HG03354 (cell line): Measurements from ENCODE around the gene ADAMTS14.

Experiments used
- ATAC-seq: cut with Tn5 transposase; IDR thresholded peaks from one replicate; pipeline ENCODE4 v1.9.1; 2021; ENCODE audit warnings: mild to moderate bottlenecking; ENCODE audit not compliant: unreplicated experiment, poor library complexity, severe bottlenecking

ADAMTS14 gene

DNA sequence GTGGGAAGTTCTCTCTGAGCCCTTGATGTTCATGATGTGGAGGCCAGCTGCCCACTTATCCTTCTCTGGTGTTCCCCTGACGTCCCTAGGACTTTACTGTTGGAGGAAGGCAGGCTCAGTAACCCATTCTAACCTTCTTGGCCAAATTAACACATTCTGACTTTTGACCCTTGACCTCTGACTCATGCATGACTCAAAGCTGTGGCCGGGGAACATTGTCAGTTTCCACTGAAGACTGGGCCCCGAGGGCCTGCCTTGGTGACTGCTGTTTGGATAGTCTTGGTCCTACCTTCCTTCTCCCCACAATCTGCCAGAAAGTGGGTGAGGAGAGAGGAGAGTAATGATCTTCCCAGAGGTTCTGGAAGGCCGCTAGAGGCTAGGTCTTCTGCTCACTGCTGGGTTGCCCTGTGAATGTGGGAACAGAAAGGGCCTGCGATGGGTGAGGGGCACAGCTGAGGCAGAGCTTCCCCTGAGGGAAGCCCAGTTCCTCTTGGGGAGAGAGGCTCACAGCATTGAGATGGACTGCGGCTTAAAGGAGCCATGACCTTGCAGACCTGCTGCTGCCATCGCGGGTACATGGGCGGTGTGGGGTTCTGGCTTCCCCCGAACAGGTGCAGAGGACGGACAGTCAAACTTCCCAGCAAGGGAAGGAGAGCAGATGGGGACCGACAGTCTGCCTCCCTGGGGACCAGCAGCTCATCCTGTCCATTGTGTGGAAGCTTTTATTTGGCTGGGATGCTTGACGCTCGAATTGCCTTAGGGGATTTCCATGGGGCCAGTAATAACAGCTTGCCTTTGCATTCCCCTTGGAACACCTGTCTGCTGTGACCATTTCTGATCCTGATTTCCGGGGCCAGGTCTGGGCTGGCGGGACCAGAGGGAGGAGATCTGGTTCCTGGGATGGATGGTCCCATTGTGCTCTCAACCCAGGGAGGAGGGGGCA lies 43.8 kb downstream of the ADAMTS14 start:
- no peak for ATAC-seq

DNA sequence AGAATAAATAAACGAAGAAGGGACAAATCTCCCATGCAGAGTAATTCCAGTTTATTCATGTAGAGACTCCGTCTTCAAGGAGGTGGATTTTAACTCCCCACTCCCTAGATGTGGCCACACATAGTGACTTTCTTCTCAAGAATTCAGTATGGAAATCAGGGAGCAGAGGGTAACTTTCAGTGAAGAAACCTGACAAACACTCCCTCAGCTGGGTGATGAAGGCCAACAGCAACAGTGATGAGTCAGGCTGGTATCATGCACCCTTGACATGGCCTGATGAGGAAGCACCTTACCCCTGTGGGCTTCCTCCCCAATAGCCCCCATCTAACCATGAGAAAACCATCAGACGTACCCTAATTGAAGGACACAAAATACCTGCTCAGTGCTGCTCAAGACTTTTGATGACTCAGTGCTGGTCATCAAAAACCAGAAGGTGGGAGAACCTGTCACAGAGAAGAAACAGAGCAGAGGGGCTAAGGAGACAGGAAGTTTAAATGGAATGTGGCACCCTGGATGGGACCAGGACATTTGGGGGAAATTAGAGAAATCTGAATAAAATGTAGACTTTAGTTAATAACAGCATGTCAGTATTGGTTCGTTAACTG lies 50.6 kb downstream of the ADAMTS14 start:
- no peak for ATAC-seq

DNA sequence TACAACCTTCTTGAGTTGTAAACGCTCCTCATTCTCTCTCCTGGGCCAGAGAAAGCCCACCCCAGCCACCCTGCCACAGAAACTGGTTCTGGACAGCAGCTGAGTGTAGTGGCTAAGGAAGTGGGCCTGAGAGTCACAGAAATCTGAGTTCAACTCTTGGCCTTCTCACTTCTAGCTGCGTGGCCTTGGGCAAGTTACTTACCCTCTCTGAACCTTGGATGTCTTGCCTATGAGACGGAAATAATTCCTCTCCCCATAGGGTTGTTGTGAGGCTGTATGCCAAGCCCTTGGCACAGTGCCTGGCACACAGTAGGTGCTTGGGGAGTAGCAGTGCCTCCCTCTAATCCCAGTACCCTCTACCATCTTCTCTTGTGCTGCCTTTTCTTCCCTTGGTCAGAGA lies 51.5 kb downstream of the ADAMTS14 start:
- no peak for ATAC-seq

DNA sequence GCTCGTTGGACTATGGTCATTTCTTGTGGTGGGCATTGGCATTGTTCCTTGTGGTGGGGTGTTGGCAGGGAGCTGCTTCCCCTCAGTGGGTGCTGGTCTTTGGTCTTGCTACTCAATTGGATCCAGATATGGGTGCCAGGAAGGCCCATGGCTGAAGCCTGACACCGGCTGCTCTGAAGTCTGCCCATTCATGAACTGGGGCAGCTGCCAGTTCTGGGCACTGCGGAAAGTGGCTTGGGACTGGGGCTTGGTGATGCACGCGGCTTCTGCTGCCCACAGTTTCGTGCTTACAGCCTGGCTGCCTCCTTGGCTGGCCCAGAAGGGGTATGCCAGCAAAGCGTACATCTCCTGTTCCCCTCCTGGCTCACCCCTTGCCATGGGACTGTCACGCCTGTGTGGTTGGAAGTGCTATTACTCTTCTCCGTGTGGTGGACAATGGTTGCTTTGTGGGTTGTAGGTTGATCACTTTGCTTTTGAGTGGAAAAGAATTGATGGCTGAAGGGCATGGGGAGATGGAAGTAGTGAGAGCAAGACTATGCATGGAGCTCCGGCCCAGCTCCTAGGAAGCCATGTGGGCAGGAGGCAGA lies 54.7 kb downstream of the ADAMTS14 start:
- ATAC-seq = no peak

DNA sequence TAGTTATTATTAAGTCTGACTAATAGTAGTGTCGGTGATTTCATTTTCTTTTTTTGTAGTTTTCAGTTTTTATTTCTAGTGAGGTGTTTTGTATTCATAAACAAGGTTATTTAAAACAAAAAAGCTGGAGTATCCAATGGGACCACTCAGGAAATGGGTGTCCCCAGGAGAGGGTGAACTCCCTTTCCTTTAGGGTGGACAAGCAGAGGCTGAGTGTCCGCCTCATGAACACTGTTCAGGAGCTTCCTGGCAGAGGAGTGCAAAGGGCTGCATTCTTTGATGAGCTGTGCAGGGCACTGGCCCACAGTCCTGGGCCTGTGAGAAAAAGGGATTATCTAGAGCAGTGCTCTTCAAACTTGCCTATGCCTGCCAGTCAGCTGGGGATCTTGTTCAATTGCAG lies 56.0 kb downstream of the ADAMTS14 start:
- ATAC-seq = no peak

DNA sequence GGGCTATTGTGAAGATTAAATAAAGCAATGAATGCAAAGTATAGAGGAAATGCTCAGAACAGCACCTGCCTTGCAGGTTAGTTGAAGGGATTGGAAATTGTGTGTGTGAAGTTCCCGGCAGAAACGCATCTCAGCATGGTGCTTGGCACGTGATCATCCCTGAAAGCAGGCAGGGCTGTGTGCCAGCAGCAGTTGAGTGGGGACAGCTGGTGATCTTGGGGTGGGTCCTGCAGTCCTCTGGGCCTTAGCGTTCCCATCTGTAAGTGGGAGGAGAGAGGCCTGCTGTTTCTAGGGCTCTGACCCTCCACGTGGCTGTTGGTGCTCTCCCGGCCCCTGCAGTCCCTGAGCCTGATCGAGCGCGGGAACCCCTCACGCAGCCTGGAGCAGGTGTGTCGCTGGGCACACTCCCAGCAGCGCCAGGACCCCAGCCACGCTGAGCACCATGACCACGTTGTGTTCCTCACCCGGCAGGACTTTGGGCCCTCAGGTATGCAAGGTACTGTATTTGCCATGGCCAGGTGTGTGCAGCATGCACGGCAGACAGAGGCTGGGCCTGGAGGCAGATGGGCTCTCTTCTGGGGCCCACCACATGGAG lies 57.6 kb downstream of the ADAMTS14 start:
- ATAC-seq = no peak

DNA sequence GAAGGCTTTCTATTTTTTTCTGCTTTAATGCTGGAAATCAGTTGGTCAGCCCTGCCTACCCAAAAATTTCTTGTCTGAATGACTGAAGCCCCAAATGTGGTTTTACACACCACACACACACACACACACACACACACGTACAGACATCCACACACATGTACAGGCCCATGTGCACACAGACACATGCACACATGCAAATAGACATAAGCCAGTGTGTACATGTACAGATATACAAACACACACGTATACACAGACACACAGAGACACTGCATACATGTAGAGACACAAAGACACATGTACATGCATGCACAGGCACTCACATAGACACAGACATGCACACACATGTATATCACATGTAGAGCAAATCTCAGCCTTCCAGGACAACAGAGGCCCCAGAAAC lies 58.6 kb downstream of the ADAMTS14 start:
- ATAC-seq = no peak

DNA sequence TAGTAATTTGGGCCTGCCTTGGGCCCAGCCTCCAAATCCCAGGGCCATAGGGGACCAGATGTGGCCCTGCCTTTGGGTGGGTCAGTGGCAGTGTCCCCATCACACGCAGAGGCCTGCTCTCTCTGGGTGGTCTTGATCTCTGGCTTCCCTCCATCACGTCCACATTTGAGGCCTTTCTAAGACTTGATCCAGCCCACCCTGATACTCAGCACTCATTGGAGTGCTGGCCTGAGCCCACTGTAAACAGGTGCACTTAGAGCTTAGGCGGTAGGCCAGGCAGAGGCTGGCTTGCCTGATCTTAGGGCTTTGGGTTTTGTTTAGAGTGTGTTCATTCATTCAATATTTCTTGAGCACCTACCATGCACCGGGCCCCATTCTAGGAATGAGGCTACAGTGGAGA lies 60.3 kb downstream of the ADAMTS14 start:
- no peak for ATAC-seq

DNA sequence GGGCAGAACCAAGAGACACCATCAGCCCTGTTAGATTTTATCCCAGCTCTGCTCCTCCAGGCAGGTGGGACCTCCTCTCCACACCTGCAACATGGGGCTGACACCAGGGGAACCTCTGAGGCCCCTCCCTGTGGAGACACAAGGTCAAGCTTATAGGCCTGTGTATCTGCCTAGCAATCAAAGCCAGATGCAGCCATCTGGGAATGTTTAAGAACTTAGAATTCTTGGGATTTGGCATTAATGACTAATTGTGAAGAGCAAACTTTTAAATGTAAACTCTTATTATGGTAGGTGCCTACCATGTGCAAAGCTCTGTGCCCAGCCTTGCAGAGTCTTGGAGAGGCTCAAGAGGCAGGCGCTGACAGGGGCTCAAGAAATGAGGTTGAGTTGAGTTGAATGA lies 60.7 kb downstream of the ADAMTS14 start:
- no peak for ATAC-seq

DNA sequence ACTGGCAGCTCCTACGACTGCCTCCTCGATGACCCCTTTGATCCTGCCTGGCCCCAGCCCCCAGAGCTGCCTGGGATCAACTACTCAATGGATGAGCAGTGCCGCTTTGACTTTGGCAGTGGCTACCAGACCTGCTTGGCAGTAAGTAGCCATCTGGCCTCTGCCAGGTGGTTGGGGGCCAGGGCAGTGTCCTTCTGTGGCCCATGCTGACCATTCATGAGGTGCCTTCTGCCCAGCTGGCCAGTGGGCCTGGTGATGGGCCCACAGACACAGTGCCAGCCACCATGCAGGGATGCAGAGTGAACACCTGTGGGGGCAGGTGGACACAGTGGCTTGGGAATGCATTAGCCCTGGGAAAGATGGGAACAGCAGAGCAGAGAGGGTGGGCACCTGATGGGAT lies 62.9 kb downstream of the ADAMTS14 start:
- ATAC-seq = no peak

DNA sequence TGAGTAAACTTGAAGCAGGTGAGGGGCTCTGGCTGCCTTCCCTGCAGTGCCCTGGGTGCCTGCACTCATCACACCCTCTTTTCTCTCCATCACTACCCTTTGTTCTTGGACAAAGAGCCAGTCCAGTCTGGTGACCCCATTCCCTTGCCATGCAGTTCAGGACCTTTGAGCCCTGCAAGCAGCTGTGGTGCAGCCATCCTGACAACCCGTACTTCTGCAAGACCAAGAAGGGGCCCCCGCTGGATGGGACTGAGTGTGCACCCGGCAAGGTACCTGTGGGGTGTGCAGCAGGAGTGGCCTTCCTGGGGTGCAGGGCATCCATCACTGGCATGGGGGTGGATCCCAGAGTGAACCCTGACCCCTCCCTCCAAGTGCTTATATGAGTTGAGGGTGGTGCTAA lies 64.2 kb downstream of the ADAMTS14 start:
- ATAC-seq = no peak

DNA sequence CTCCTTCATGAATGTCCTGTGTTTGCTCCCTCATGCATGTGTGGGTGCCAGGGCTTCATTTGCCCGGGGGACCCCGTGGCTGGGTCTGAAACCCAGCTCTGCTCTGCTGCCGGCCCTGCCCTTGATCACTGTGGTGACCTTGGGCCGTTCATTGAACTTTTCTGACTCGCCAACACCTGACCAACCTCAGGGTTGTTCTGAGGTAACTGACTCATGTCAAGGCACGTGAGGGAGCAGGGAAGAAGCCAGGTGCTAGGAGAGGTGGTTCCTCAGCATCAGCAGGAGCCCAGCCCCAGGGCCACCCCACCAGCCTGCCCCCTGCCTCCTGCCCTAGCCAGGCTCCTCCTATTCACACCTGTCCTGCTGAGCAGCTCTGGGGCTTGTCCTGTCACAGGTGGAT lies 64.9 kb downstream of the ADAMTS14 start:
- ATAC-seq = no peak

DNA sequence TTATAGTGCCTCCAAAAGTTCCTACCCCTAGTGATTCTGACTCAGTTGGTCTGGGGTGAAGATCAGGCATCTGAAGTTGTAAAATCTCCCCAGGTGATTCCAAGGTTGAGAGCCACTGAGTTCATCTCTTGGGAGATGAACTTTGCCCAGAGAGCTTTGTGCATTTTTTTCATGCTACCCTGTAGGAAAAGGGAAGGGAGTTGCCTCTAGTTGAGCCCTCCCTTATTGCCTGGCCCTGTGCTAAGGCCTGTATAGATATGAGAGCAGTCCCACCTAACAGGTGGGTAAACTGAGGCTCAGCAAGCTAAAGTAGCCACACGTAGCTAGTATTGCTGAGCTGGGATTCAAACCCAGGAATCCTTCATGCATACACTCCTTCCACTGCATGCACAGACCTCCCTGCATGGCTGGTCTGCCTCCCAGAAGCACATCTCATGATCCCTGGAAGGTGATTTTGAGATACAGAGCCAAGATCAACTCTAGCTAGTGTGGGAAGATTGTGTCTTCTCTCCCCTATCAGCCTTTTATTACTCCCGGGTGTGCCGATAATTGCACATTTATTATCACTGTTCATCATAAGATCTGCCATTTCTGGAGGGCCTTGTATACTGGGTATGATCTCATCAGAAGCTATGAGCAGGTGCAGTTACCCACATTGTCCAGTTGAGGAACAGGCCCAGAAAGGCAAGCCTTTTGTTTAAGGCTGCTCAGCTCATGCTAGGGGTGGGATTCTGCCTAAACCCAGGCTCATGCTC lies 65.9 kb downstream of the ADAMTS14 start:
- no peak for ATAC-seq

DNA sequence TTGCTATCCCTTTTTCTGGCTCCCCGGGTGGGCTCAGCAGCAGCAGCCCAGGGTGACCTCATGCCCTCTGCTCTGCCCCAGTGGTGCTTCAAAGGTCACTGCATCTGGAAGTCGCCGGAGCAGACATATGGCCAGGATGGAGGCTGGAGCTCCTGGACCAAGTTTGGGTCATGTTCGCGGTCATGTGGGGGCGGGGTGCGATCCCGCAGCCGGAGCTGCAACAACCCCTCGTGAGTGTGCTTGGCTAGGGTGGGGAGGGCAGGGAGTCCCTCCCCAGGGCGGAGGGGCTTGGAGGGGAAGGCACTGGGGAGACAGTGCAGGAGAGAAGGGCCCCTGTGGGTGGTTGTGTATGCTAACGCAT lies 66.4 kb downstream of the ADAMTS14 start:
- no peak for ATAC-seq

DNA sequence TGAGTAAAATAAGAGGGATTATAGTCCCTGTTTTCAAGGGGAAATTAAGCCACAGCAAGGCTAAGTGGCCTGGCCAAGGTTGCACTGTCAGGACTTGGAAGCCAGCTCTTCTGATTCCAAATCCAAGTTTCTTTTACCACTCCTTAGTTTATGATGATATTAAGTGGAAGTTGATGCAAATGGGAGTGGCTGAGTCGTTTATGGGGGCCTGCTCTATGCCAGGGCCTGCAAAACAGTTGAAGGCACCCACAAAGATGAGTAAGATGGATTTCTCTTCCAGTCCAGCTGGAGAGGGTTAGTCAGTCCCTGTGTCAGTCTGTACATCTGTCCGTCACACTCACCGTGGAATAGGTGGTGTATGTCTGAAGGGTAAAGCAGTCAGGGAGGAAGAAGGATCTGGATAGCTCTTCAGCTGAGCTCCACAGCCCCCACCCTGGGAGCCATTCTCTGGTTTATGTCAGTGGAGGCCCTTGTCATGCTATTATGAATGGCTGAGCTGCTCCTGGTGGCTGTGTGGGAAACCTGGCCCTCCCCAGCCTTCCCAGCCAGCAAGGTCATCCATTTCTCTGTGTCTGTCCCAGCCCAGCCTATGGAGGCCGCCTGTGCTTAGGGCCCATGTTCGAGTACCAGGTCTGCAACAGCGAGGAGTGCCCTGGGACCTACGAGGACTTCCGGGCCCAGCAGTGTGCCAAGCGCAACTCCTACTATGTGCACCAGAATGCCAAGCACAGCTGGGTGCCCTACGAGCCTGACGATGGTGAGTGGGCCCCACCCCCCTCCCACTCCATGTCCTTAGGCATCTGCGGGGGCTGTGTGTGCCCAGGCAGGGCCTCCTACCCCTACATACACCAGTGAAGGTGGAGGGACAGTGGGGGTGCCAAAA lies 68.3 kb downstream of the ADAMTS14 start:
- no peak for ATAC-seq

DNA sequence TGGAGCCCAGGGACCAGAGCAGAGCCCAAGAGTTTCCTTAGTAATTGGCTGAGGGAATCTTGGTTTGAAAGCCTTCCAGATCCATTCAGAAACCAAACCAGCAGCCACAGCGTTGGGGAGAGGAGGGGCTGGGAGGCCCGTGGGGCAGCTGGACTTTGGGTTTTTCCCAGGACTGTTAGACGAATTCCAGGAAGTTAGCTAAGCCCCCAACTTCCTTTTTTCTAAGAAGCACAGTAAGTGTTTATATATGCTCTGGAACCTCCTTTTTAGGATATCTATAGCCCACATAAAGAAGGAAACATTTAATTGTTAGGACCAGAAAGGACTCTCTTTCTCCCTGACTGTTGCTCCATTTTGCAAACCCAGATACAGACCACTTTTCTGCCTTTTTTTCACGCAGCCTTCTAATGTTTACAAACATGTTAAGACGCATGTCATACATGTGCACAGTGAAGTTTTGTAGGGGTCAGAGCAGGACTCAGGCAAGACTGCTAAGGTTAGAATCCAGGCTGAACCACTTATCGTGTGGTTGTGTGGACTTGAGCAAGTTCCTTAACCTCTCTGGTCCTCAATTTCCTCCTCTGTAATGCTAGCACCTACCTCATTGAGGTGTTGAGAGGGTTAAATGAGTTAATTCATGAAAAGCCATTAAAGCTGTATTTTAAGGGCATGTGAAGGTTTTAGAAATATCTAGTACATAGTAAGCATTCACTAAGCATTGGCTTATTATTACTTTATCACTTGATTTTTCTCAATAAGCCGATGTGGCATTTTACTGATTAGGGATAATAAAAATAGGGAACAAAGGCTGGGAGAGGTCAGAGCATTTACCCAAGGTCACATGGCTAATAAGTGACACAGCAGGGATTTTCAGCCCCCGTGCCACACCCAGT lies 70.5 kb downstream of the ADAMTS14 start:
- no peak for ATAC-seq

DNA sequence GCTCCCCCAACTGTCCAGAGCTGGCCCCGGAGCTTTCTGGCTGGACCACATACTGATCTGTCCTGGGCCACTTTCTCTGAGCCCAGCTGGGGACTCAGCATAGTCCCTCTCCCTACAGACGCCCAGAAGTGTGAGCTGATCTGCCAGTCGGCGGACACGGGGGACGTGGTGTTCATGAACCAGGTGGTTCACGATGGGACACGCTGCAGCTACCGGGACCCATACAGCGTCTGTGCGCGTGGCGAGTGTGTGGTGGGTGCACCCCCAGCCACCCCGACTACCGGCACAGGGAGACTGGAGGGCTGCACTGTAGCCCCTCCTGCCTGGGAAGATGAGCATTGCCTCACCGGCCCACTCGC lies 71.1 kb downstream of the ADAMTS14 start:
- no peak for ATAC-seq

DNA sequence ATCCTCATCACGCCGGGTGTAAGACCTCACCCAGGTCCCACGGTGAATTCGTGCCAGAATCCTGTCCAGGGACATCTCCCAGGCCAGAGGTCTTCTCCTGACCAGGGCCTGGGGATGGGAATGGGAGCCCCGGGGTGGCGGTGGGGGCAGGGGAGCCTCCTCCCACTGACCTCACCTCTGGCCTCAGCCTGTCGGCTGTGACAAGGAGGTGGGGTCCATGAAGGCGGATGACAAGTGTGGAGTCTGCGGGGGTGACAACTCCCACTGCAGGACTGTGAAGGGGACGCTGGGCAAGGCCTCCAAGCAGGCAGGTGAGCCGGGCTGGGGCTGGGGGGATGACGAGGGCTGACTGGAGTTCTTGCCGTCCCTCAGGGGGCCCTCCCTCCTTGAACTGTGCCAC lies 71.6 kb downstream of the ADAMTS14 start:
- no peak for ATAC-seq
